Gastrocnemius medialis (tissue), 4 donors: ENCODE measurements around the gene BTAF1.

Source experiments
- CTCF ChIP-seq, 5 experiments: fragments of 450-650 bp in 3 of 5; fragments of 200-600 bp in 2 of 5; sonication (generic) in 2 of 5; IDR thresholded peaks in 4 of 5; conservative IDR thresholded peaks in 1 of 5; 1 replicate in 4 of 5; 2 replicates in 1 of 5; pipeline ENCODE4 v1.5.1; 2016 to 2019; ENCODE audit warnings: antibody characterized with exemption in 5 of 5, mild to moderate bottlenecking in 3 of 5, moderate library complexity in 3 of 5
- POLR2A ChIP-seq, 2 donors: fragments of 450-650 bp; IDR thresholded peaks; one replicate each; pipeline ENCODE4 v1.6.1; 2017; ENCODE audit warnings: antibody characterized with exemption in 2 of 2, mild to moderate bottlenecking in 2 of 2, moderate library complexity in 2 of 2

- TF ChIP-seq CTCF (IDR thresholded peaks at IDR 0.05 in 4 of 5, conservative IDR thresholded peaks at IDR 0.05 in 1 of 5) (no peak), POLR2A (IDR thresholded peaks at IDR 0.05) (no peak)
Measured at GRCh38 chr10:91896212-91896756, 27.3 kb upstream of the BTAF1 start.
